Testis (tissue), 2 donors: ENCODE measurements around the gene CCBE1.

ENCODE experiments used
- CTCF ChIP-seq, 3 experiments: fragments of 450-650 bp in 2 of 3; fragments of 200-600 bp in 1 of 3; sonication (generic) in 1 of 3; IDR thresholded peaks; one replicate each; pipeline ENCODE4 v1.5.1; 2016 to 2019; ENCODE audit warnings: antibody characterized with exemption in 3 of 3, mild to moderate bottlenecking in 2 of 3, moderate library complexity in 1 of 3
- POLR2A ChIP-seq: fragments of 450-650 bp; IDR thresholded peaks from one replicate; pipeline ENCODE4 v1.6.1; 2017; ENCODE audit warnings: antibody characterized with exemption, mild to moderate bottlenecking, moderate library complexity

GRCh38 chr18:59718464-59719157 lies 21.4 kb upstream of the CCBE1 start:
- TF ChIP-seq CTCF (IDR thresholded peaks at IDR 0.05): no peak
- TF ChIP-seq POLR2A: no peak
